ENCODE measurements around the gene RGS14.

- TF ChIP-seq POLR2A (IDR thresholded peaks at IDR 0.05; ENCODE audit: low read depth) (no peak), CTCF (IDR thresholded peaks at IDR 0.05) (no peak), POLR2AphosphoS5 (IDR thresholded peaks at IDR 0.05) (no peak), EP300 (IDR thresholded peaks at IDR 0.05) (no peak)
These were observed 31.8 kb downstream of the RGS14 start for GRCh38 chr5:177389241-177390169.
